Endodermal cell (in vitro differentiated cells): Measurements from ENCODE around the gene VEGFA. TPM values are rescaled to one million over a fixed set of nuclear protein-coding genes. Genes with fewer than 3 reads are reported as not detected.

Experiments used
- DNase-seq: peaks from one replicate; pipeline ENCODE4 v3.0.0-alpha.2; 2017
- H3K27ac ChIP-seq: 2 replicates; pipeline ENCODE4 v1.5.1; 2013; ENCODE audit warnings: mild to moderate bottlenecking, low read depth, low read length, moderate library complexity
- H3K27me3 ChIP-seq: 2 replicates; pipeline ENCODE4 v1.6.1; 2013; ENCODE audit warnings: mild to moderate bottlenecking, low read length, moderate library complexity; ENCODE audit not compliant: insufficient read depth, control insufficient read depth, poor library complexity, severe bottlenecking
- H3K36me3 ChIP-seq: 2 replicates; pipeline ENCODE4 v1.7.0; 2013; ENCODE audit warnings: mild to moderate bottlenecking, low read length, moderate library complexity; ENCODE audit not compliant: control insufficient read depth, insufficient read depth
- H3K4me1 ChIP-seq: one replicate; pipeline ENCODE4 v1.7.0; 2013; ENCODE audit warnings: low read length; ENCODE audit not compliant: control insufficient read depth, insufficient read depth
- H3K4me3 ChIP-seq: 2 replicates; pipeline ENCODE4 v1.5.1; 2013; ENCODE audit warnings: mild to moderate bottlenecking, low read length, moderate library complexity
- H3K9ac ChIP-seq: 2 replicates; pipeline ENCODE4 v1.6.1; 2013; ENCODE audit warnings: mild to moderate bottlenecking, low read length, moderate library complexity; ENCODE audit not compliant: poor library complexity, severe bottlenecking; ENCODE audit errors: extremely low read depth
- H3K9me3 ChIP-seq: 2 replicates; pipeline ENCODE4 v1.6.1; 2013; ENCODE audit warnings: mild to moderate bottlenecking, low read length, moderate library complexity; ENCODE audit not compliant: control insufficient read depth
- H3K27ac Mint-ChIP-seq: 2 replicates; pipeline ENCODE4 v1.8.0; 2020; ENCODE audit warnings: mixed read lengths
- H3K27me3 Mint-ChIP-seq: 2 replicates; pipeline ENCODE4 v1.8.0; 2021; ENCODE audit warnings: mild to moderate bottlenecking, mixed read lengths; ENCODE audit not compliant: insufficient read depth
- H3K36me3 Mint-ChIP-seq: 2 replicates; pipeline ENCODE4 v1.8.0; 2020; ENCODE audit warnings: low read depth, mixed read lengths
- H3K4me1 Mint-ChIP-seq: 2 replicates; pipeline ENCODE4 v1.8.0; 2020; ENCODE audit warnings: mixed read lengths
- H3K4me3 Mint-ChIP-seq: 2 replicates; pipeline ENCODE4 v1.8.0; 2020; ENCODE audit warnings: mild to moderate bottlenecking, moderate library complexity, mixed read lengths
- H3K9me3 Mint-ChIP-seq: 2 replicates; pipeline ENCODE4 v1.8.0; 2020; ENCODE audit warnings: mild to moderate bottlenecking, mixed read lengths
- WGBS, 2 experiments: methylation state at CpG; one replicate each; pipeline versions ENCODE4 v1.1.5 to v1.1.7; 2013; ENCODE audit warnings: missing lambda C conversion rate in 2 of 2, mixed read lengths in 1 of 2; ENCODE audit not compliant: insufficient coverage in 1 of 2, insufficient read length in 1 of 2; 5-methylcytosine and 5-hydroxymethylcytosine counted together
- total RNA-seq, 2 donors: library from RNA; stranded (reverse); fragmentation: NEBNext Ultra II Directional in 1 of 2; extraction: Animal tissue kit (Norgen Biotek cat#: 25700) in 1 of 2; gene quantifications; 2 replicates in 1 of 2; 3 replicates in 1 of 2; pipeline ENCODE4 v1.2.1, GENCODE V29; 2021
- TF ChIP-seq, protein P1 (sequence below): fragments of 200-600 bp; sonication (generic); conservative IDR thresholded peaks from 2 replicates; pipeline ENCODE4 v1.5.0; 2021; ENCODE audit warnings: antibody characterized with exemption, mild to moderate bottlenecking

The VEGFA gene
- total RNA-seq, 2 donors from 2014 or later, result 163 to 254 TPM

DNA sequence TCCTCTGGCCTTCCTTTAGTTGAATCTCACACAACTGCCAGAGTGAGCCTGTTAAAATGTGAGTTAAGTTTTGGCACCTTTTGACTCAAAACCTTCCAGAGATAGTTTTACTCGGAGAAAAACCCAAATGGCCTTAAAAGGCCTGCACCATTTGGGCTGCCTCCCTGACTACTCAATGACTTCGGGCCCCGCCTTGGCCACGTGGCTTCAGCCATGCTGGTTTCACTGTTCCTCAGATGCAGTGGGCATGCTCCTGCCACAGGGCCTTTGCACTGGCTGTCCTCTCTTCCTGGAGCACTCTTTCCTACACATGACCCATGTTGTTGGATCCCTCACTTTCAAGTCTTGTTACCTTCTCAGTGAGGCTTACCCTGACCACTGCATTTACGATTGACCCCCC, 18.3 kb downstream of the VEGFA start:
- H3K4me3 ChIP-seq, result no peak overlapping the region
- no peak overlapping the region for H3K4me3 Mint-ChIP-seq
- peaks cover 2% of the 10 kb centered on the region for H3K27me3 Mint-ChIP-seq
- H3K9me3 ChIP-seq, result no peaks in the 10 kb centered on the region
- no peaks in the 10 kb centered on the region for H3K27me3 ChIP-seq
- H3K4me1 ChIP-seq, result no peaks in the 10 kb centered on the region
- no peaks in the 10 kb centered on the region for H3K9me3 Mint-ChIP-seq
- H3K9ac ChIP-seq, result no peak overlapping the region
- no peak overlapping the region for H3K27ac ChIP-seq
- no peaks in the 10 kb centered on the region for H3K4me1 Mint-ChIP-seq
- H3K36me3 Mint-ChIP-seq, result peaks cover 24% of the 10 kb centered on the region
- no peak for DNase-seq
- 89 to 95% methylated on average over 5 of the region's 5 CpGs for WGBS, 2 experiments
- TF ChIP-seq, protein P1, sequence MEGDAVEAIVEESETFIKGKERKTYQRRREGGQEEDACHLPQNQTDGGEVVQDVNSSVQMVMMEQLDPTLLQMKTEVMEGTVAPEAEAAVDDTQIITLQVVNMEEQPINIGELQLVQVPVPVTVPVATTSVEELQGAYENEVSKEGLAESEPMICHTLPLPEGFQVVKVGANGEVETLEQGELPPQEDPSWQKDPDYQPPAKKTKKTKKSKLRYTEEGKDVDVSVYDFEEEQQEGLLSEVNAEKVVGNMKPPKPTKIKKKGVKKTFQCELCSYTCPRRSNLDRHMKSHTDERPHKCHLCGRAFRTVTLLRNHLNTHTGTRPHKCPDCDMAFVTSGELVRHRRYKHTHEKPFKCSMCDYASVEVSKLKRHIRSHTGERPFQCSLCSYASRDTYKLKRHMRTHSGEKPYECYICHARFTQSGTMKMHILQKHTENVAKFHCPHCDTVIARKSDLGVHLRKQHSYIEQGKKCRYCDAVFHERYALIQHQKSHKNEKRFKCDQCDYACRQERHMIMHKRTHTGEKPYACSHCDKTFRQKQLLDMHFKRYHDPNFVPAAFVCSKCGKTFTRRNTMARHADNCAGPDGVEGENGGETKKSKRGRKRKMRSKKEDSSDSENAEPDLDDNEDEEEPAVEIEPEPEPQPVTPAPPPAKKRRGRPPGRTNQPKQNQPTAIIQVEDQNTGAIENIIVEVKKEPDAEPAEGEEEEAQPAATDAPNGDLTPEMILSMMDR, result no peak
- H3K36me3 ChIP-seq, result peaks cover 25% of the 10 kb centered on the region
- no peak overlapping the region for H3K27ac Mint-ChIP-seq

DNA sequence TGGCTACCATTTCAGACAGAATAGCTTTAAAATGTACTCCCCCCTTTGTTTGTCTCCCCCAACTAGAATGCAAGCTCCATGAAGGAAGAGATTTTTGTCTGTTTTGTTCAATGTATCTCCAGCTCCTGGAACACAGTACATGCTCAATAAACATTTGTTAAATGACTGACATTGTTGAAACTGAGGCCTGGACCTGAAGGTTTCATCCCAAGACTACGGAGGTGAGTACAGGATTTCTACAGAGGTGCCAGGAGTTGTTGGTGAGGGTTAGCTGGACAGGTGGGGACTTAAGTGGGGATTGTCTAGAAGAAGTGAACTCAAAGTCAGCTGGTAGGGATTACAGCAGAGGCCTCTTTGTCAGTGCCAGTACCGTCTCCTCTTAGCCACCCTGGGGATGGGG, 19.4 kb downstream of the VEGFA start:
- Histone ChIP-seq H3K9me3 (no peaks in the 10 kb centered on the region), H3K27me3 (no peaks in the 10 kb centered on the region), H3K9ac (no peak overlapping the region), H3K27ac (no peak overlapping the region), H3K4me1 (no peaks in the 10 kb centered on the region), H3K36me3 (peaks cover 13% of the 10 kb centered on the region), H3K4me3 (no peak overlapping the region)
- Mint-ChIP-seq H3K36me3 (peaks cover 14% of the 10 kb centered on the region), H3K27ac (no peak overlapping the region), H3K4me1 (no peaks in the 10 kb centered on the region), H3K4me3 (no peak overlapping the region), H3K9me3 (no peaks in the 10 kb centered on the region), H3K27me3 (peaks cover 2% of the 10 kb centered on the region)
- DNase-seq, result no peak
- WGBS, 2 experiments, result 63 to 96% methylated on average over 2 of the region's 2 CpGs
- TF ChIP-seq, protein P1, result no peak

DNA sequence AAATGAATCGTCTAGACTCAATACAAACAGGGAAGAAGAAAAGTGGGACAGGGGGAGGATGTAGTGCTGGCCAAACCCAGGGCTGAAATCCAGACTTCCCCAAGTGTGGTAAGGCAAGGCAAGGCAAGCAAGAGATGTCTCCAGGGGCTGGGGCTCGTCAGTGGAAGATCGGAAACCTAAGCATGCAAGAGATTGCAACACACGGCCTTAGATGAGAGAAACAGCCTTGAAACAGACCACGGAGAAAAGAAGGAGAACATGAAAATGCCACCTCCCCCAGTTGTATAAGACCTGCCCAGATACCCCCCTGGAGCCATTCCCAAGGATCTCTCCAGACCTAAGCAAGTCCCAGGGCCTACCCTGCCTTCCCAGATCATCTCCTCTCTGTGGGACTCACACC, 20.0 kb downstream of the VEGFA start:
- H3K4me1 ChIP-seq, result no peaks in the 10 kb centered on the region
- peaks cover 2% of the 10 kb centered on the region for H3K27me3 Mint-ChIP-seq

More for the DNA sequence above, 20.0 kb downstream of the VEGFA start:
- no peak overlapping the region for H3K9ac ChIP-seq
- no peaks in the 10 kb centered on the region for H3K9me3 ChIP-seq
- 88 to 100% methylated on average over 3 to 5 of the region's 5 CpGs for WGBS, 2 experiments
- H3K36me3 ChIP-seq, result peaks cover 9% of the 10 kb centered on the region
- H3K27me3 ChIP-seq, result no peaks in the 10 kb centered on the region
- Mint-ChIP-seq H3K27ac (no peak overlapping the region), H3K36me3 (peaks cover 10% of the 10 kb centered on the region), H3K4me1 (no peaks in the 10 kb centered on the region), H3K9me3 (no peaks in the 10 kb centered on the region), H3K4me3 (no peak overlapping the region)
- H3K4me3 ChIP-seq, result no peak overlapping the region
- no peak for DNase-seq
- no peak overlapping the region for H3K27ac ChIP-seq
- TF ChIP-seq, protein P1, result no peak
